Kidney (tissue), 14 donors: Measurements from ENCODE around the gene BTG4. TPM values are rescaled to one million over a fixed set of nuclear protein-coding genes. Genes with fewer than 3 reads are reported as not detected.

Experiments used
- DNase-seq, 5 donors: peaks; one replicate each; pipeline ENCODE4 v3.0.0-alpha.2; 2013 to 2020
- FAIRE-seq: peaks from 2 replicates; lab custom pipeline; 2012; peaks lifted over from hg19 to GRCh38; lab: Jason Lieb, UNC
- H3K27ac ChIP-seq, 2 donors: one replicate each; pipeline ENCODE4 v1.7.0; 2013; ENCODE audit warnings: low read depth in 2 of 2, low read length in 2 of 2, inconsistent platforms in 1 of 2
- H3K27me3 ChIP-seq: one replicate; pipeline ENCODE4 v1.7.1; 2013; ENCODE audit warnings: low read length, inconsistent platforms; ENCODE audit not compliant: control insufficient read depth, insufficient read depth
- H3K36me3 ChIP-seq, 3 donors: one replicate each; pipeline versions ENCODE4 v1.7.0 to v1.7.1; 2013; ENCODE audit warnings: low read length in 3 of 3, control low read depth in 1 of 3, inconsistent platforms in 1 of 3; ENCODE audit not compliant: insufficient read depth in 3 of 3, control insufficient read depth in 2 of 3
- H3K4me1 ChIP-seq, 3 donors: one replicate each; pipeline versions ENCODE4 v1.7.0 to v1.7.1; 2013; ENCODE audit warnings: low read length in 3 of 3, inconsistent platforms in 1 of 3, low read depth in 1 of 3; ENCODE audit not compliant: control insufficient read depth in 2 of 3, insufficient read depth in 2 of 3
- H3K4me3 ChIP-seq, 3 donors: one replicate each; pipeline versions ENCODE4 v1.7.0 to v1.8.1; 2013; ENCODE audit warnings: low read length in 3 of 3, control low read depth in 1 of 3, inconsistent platforms in 1 of 3
- H3K9ac ChIP-seq, 3 donors: one replicate each; pipeline versions ENCODE4 v1.7.0 to v1.7.1; 2013; ENCODE audit warnings: low read length in 3 of 3, control low read depth in 1 of 3, inconsistent platforms in 1 of 3
- H3K9me3 ChIP-seq, 3 donors: one replicate each; pipeline versions ENCODE4 v1.7.0 to v1.7.1; 2013; ENCODE audit warnings: low read length in 3 of 3, control low read depth in 1 of 3, inconsistent platforms in 1 of 3; ENCODE audit not compliant: control insufficient read depth in 2 of 3, insufficient read depth in 1 of 3
- CTCF ChIP-seq: IDR thresholded peaks from 3 replicates; pipeline ENCODE4 v1.5.1; 2012; ENCODE audit warnings: mild to moderate bottlenecking, moderate library complexity, borderline replicate concordance; ENCODE audit not compliant: insufficient read depth; ENCODE audit errors: extremely low read depth
- intact Hi-C: fragments of 100-400 bp; cut with DNase I; formaldehyde crosslinking; loops from one replicate; pipeline ENCODE4 v1.11.1; 2022
- polyA plus RNA-seq: library from polyadenylated mRNA; stranded (reverse); fragments of 350-450 nt; fragmentation: Illumina TruSeq; extraction: RNeasy Lipid Tissue Mini Kit (QIAGEN cat#74804); gene quantifications from one replicate; pipeline ENCODE4 v1.2.3, GENCODE V29; 2014; ENCODE audit warnings: low read depth, low replicate concordance; ENCODE audit not compliant: insufficient read depth
- total RNA-seq: library from RNA; stranded (reverse); fragmentation: NEBNext Ultra II Directional; extraction: Animal tissue kit (Norgen Biotek cat#: 25700); gene quantifications from one replicate; pipeline ENCODE4 v1.2.1, GENCODE V29; 2021
- donor health status: control.
- donor health status: control.
- donor health status: control.
- donor health status: control.
- donor health status: control.
- donor health status: DM: yes; HTN: yes; CAD: no.
- donor health status: Normal renal cell carcinoma (clear cell type).

BTG4 gene
- total and polyA plus RNA-seq, 2 donors from 2014 or later: not detected

GRCh38 chr11:111555255-111555654 is 43.1 kb upstream of the BTG4 start:
- no peak overlapping the region for H3K27ac ChIP-seq
- no peak for FAIRE-seq
- peaks cover 0 to 6% (median 0%) of the 10 kb centered on the region in 3 donors for H3K9me3 ChIP-seq
- no peak for TF ChIP-seq CTCF
- no peak overlapping the region for H3K4me3 ChIP-seq
- H3K9ac ChIP-seq: no peak overlapping the region
- intact Hi-C loops: no loop called here
- H3K27me3 ChIP-seq: no peaks in the 10 kb centered on the region
- no peaks in the 10 kb centered on the region for H3K36me3 ChIP-seq
- DNase-seq: no peak
- H3K4me1 ChIP-seq: no peaks in the 10 kb centered on the region

GRCh38 chr11:111554532-111554931 is 42.3 kb upstream of the BTG4 start:
- no peak overlapping the region for H3K4me3 ChIP-seq
- FAIRE-seq (no peak), DNase-seq (no peak)
- H3K9ac ChIP-seq: no peak overlapping the region
- no peaks in the 10 kb centered on the region for H3K36me3 ChIP-seq
- no peaks in the 10 kb centered on the region for H3K27me3 ChIP-seq
- no peak for TF ChIP-seq CTCF
- peaks cover 0 to 6% (median 0%) of the 10 kb centered on the region in 3 donors for H3K9me3 ChIP-seq
- no peaks in the 10 kb centered on the region for H3K4me1 ChIP-seq
- intact Hi-C loops: no loop called here
- H3K27ac ChIP-seq: no peak overlapping the region

GRCh38 chr11:111550258-111550657 is 38.1 kb upstream of the BTG4 start:
- intact Hi-C loops: no loop called here
- Histone ChIP-seq H3K36me3 (no peaks in the 10 kb centered on the region), H3K9me3 (no peaks in the 10 kb centered on the region), H3K4me3 (no peak overlapping the region), H3K9ac (no peak overlapping the region), H3K27ac (no peak overlapping the region), H3K4me1 (no peaks in the 10 kb centered on the region), H3K27me3 (no peaks in the 10 kb centered on the region)
- FAIRE-seq (no peak), DNase-seq (no peak)
- no peak for TF ChIP-seq CTCF

GRCh38 chr11:111549869-111550203 is 37.6 kb upstream of the BTG4 start:
- DNase-seq (peak in 1 of 5 donors; percentile 21), FAIRE-seq (no peak)
- no peaks in the 10 kb centered on the region for H3K4me1 ChIP-seq
- no peak overlapping the region for H3K27ac ChIP-seq
- H3K9me3 ChIP-seq: no peaks in the 10 kb centered on the region
- H3K27me3 ChIP-seq: no peaks in the 10 kb centered on the region
- no peaks in the 10 kb centered on the region for H3K36me3 ChIP-seq
- H3K4me3 ChIP-seq: no peak overlapping the region
- no peak overlapping the region for H3K9ac ChIP-seq
- intact Hi-C loops: no loop called here
- TF ChIP-seq CTCF: no peak
